ENCODE measurements around the gene PTTG1IP2.

- TF ChIP-seq CTCF (IDR thresholded peaks at IDR 0.05) = no peak
- TF ChIP-seq EP300 (IDR thresholded peaks at IDR 0.05; ENCODE audit: low read depth) = no peak
- no peak for TF ChIP-seq POLR2A (IDR thresholded peaks at IDR 0.05)
These were observed 18.8 kb downstream of the PTTG1IP2 start for GRCh38 chr7:90488220-90488619.
